ENCODE results near the gene DNAAF8.

- no peak for TF ChIP-seq CTCF (IDR thresholded peaks at IDR 0.05)
- no peak for TF ChIP-seq EP300 (IDR thresholded peaks at IDR 0.05)
- TF ChIP-seq POLR2A (IDR thresholded peaks at IDR 0.05), result no peak
These were observed 43.7 kb downstream of the DNAAF8 start for GRCh38 chr16:4778050-4778392.
